ENCODE data around the gene CDIP1.

The CDIP1 gene

DNA sequence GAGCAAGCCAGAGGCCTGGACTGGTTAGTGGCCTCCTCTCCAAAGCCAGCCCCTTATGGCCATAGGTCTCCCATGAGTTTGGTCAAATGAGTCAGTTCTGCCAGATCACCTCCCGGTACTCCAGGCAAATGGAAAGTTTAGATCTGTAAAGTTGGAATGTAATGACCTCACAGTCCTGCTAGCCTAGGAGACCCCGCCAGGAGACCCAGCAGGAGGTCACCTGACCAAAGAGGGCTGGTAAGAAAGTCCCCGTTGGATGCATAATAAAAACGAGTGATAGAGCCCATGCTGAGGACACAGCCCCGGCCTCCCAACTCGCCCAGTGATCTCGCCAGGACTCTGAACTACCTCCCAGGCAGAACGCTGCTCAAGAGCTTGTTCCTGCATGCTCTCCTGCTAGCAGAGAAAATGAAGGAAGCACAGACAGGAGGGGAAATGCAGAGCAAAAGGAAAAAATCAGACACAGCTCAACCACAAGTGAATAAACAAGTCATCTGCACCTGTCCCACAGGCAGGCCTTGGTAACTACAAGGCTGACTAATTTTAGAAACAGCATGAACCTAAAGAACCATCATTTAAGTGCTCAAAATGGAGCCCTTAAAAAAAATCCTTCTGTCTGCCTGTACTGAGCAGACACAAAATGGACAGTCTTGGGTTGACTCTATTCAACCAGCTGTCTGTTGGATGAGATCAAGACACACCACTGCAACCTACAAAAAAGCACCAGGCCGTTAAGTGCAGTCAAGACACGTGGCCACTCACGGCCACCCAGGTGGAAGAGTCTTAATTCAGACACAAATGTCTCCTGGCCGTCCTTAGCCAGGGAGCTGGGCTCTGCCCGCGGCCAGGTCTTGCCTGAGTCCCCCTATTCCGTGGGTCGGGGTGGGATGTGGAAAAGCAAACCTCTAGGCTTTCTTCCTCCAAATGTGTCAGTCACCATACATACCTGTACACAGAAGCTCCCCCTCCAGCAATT, 9.2 kb downstream of the CDIP1 start:
- TF ChIP-seq, protein P1, sequence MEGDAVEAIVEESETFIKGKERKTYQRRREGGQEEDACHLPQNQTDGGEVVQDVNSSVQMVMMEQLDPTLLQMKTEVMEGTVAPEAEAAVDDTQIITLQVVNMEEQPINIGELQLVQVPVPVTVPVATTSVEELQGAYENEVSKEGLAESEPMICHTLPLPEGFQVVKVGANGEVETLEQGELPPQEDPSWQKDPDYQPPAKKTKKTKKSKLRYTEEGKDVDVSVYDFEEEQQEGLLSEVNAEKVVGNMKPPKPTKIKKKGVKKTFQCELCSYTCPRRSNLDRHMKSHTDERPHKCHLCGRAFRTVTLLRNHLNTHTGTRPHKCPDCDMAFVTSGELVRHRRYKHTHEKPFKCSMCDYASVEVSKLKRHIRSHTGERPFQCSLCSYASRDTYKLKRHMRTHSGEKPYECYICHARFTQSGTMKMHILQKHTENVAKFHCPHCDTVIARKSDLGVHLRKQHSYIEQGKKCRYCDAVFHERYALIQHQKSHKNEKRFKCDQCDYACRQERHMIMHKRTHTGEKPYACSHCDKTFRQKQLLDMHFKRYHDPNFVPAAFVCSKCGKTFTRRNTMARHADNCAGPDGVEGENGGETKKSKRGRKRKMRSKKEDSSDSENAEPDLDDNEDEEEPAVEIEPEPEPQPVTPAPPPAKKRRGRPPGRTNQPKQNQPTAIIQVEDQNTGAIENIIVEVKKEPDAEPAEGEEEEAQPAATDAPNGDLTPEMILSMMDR (IDR thresholded peaks at IDR 0.05; ENCODE audit: low read depth, low read length), result no peak
- no peaks in the 10 kb centered on the region for H3K36me3 ChIP-seq
- H3K27me3 ChIP-seq, result no peaks in the 10 kb centered on the region
- no peak overlapping the region for H3K4me3 ChIP-seq (ENCODE audit: low read depth, low read length)
- no peaks in the 10 kb centered on the region for H3K4me1 ChIP-seq
- H3K9me3 ChIP-seq, result no peaks in the 10 kb centered on the region
- no peak for DNase-seq

DNA sequence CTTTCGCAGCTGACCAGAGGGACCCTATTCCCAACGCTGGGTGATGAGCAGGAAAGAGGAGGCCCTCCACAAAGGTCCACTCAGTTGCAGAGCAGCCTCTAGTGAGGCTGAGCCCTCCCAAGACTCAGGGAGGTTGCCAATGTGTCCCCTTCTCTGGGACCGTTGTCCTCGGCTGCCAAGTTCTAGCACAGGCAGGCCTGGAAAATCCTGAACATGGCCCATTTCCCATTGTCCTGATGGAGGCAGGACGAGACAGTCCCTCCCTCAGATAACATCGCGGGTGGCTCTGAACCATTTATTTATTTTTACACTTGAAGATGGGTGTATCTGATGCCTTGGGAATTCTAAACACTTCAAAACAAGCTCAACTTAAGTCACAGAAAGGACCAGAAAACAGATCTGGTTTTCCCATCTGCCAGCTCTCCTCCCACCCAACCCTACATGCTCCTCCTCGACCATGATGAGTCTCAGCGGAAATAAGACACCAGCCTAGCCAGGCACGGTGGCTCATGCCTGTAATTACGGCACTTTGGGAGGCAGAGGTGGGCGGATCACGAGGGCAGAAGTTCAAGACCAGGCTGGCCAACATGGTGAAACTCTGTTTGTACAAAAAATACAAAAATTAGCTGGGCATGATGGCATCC, 12.8 kb downstream of the CDIP1 start:
- H3K4me1 ChIP-seq, result peaks cover 12% of the 10 kb centered on the region
- H3K27me3 ChIP-seq, result no peaks in the 10 kb centered on the region
- TF ChIP-seq, protein P1 (IDR thresholded peaks at IDR 0.05; ENCODE audit: low read depth, low read length), result no peak
- no peak for DNase-seq
- no peak overlapping the region for H3K4me3 ChIP-seq (ENCODE audit: low read depth, low read length)
- H3K36me3 ChIP-seq, result no peaks in the 10 kb centered on the region
- no peaks in the 10 kb centered on the region for H3K9me3 ChIP-seq

DNA sequence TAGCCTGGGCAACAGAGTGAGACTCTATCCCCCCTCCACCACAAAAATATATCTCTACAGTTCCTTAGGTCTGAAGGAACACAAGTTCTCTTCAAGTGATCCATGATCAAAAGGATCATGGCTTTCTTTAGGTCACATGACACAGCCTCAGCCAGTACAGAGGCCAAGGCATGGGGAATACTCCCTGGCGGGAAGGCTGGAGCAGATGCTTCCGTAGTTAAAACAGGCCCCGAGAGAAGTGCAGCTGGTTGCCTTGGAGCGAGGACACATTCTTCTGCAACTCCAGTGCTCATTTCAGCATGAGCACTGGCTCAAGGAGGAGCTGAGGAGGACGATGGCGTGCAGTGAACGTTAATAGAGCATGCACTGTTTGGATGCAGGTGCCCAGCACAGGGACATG, 13.5 kb downstream of the CDIP1 start:
- no peak for DNase-seq
- Histone ChIP-seq H3K27me3 (no peaks in the 10 kb centered on the region), H3K36me3 (no peaks in the 10 kb centered on the region), H3K9me3 (no peaks in the 10 kb centered on the region), H3K4me1 (peaks cover 12% of the 10 kb centered on the region), H3K4me3 (ENCODE audit: low read depth, low read length) (no peak overlapping the region)
- TF ChIP-seq, protein P1 (IDR thresholded peaks at IDR 0.05; ENCODE audit: low read depth, low read length), result no peak

DNA sequence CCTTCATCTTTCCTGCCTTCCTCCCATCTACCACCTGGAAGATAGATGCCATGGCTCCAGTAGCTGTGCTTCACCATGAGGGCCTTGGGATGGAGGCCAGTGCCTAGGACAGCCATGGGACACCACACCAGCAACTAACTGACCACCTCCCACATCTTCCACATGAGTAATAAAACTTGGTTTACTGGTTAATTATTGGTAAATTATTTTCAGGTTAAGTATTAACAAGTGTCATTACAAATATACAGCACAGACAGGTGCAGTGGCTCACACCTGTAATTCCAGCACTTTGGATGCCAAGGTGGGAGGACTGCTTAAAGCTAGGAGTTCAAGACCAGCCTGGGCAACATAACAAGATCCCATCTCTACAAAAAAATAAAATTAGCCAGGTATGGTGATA, 14.0 kb downstream of the CDIP1 start:
- Histone ChIP-seq H3K27me3 (no peaks in the 10 kb centered on the region), H3K36me3 (no peaks in the 10 kb centered on the region), H3K9me3 (no peaks in the 10 kb centered on the region), H3K4me1 (peaks cover 12% of the 10 kb centered on the region), H3K4me3 (ENCODE audit: low read depth, low read length) (no peak overlapping the region)
- DNase-seq, result no peak
- TF ChIP-seq, protein P1 (IDR thresholded peaks at IDR 0.05; ENCODE audit: low read depth, low read length), result no peak

DNA sequence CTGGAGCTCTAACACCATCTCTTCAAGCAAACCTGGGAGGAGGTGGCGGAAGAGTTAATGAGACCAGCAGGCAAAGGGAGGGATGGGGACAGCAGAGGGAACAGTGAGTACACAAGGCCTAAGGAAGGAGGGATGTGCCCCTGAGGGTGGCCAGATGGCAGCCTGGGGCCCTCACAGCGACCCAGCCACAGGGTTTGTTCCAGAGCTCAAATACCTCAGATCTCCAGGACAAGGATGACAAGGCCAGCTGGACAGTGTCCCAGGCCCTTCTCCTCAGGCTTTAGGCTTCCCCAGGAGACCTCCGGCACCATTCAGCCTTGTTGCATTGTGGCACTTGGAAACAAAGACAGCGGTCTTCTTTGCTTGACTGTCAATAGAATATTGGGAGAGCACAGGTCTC, 14.9 kb downstream of the CDIP1 start:
- no peak overlapping the region for H3K4me3 ChIP-seq (ENCODE audit: low read depth, low read length)
- no peaks in the 10 kb centered on the region for H3K27me3 ChIP-seq
- H3K36me3 ChIP-seq, result no peaks in the 10 kb centered on the region
- peaks cover 12% of the 10 kb centered on the region for H3K4me1 ChIP-seq
- H3K9me3 ChIP-seq, result no peaks in the 10 kb centered on the region
- no peak for DNase-seq
- TF ChIP-seq, protein P1 (IDR thresholded peaks at IDR 0.05; ENCODE audit: low read depth, low read length), result no peak

All from BE2C (cell line).